ENCODE measurements around the gene PRUNE2. TPM values are rescaled to one million over a fixed set of nuclear protein-coding genes. Genes with fewer than 3 reads are reported as not detected.

Gene PRUNE2
- polyA plus RNA-seq, 1 of the 3 experiments (the other 2 are of a cell fraction), result 13.0 TPM

DNA sequence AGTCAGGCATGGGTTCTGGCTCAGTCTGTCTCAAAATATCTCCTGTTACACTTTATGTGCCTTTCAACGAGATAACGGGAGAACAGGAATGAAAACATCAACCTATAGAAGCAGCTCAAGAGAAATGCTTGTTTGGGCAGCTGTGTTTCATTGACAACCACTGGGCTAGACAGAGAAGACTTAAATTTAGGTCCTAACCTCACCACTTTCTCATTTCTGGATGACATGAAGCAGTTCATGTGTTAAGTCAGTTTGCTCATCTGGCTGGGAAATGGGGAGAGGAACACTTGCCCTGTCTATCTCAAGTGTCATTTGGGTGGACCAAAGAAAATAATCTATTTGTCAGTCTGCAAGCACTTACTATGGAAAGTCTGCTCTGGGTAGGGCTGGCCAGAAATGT is 208.4 kb downstream of the PRUNE2 start (continued):
- TF ChIP-seq IRF3 (IDR thresholded peaks at IDR 0.05; ENCODE audit: low read depth, low read length) (no peak), SMC3 (IDR thresholded peaks at IDR 0.05; ENCODE audit: low read depth, low read length) (no peak), CHD2 (IDR thresholded peaks at IDR 0.05; ENCODE audit: low read length, partially characterized antibody) (no peak), ELF1 (IDR thresholded peaks at IDR 0.05) (no peak)

- ChIA-PET CTCF (no interaction called here), POLR2A (no interaction called here)
- Histone ChIP-seq H2AFZ (ENCODE audit: low read depth) (no peak overlapping the region), H3K9me2 (no peaks in the 10 kb centered on the region), H3K4me2 (no peak overlapping the region), H3K36me3 (replicated peaks in 1 of 2; ENCODE audit: control insufficient read depth in 1 of 2, insufficient read depth in 2 of 2, low read length in 1 of 2) (no peaks in the 10 kb centered on the region), H3F3A (replicated peaks; ENCODE audit: insufficient read depth) (peaks cover 18% of the 10 kb centered on the region), H3K79me2 (ENCODE audit: insufficient read depth) (no peaks in the 10 kb centered on the region), H4K20me1 (ENCODE audit: insufficient read depth) (no peaks in the 10 kb centered on the region), H3K9me3 (no peaks in the 10 kb centered on the region), H3K9ac (no peak overlapping the region), H3K4me1 (ENCODE audit: control insufficient read depth in 1 of 2, insufficient read depth in 2 of 2, low read depth in 1 of 2, low read length in 1 of 2) (peaks cover 0 to 22% of the 10 kb centered on the region in 2 experiments; a peak in 2 of 4 replicates), H3K27ac (ENCODE audit: low read depth in 2 of 2, low read length in 1 of 2) (no peak overlapping the region), H3K4me3 (ENCODE audit: low read depth in 2 of 2, low read length in 1 of 2) (no peak overlapping the region), H3K27me3 (ENCODE audit: insufficient read depth) (no peaks in the 10 kb centered on the region)
- WGBS (ENCODE audit: low lambda C conversion rate), result 10% methylated on average over 5 of the region's 5 CpGs
- TF ChIP-seq REST (IDR thresholded peaks at IDR 0.05; ENCODE audit: low read depth, low read length) (no peak), IRF3 (IDR thresholded peaks at IDR 0.05; ENCODE audit: low read depth, low read length) (no peak), RXRA (IDR thresholded peaks at IDR 0.05; ENCODE audit: borderline replicate concordance, low read depth) (no peak), FOXJ3 (CRISPR knock-in tag; IDR thresholded peaks at IDR 0.05) (no peak), JUND (IDR thresholded peaks at IDR 0.05) (no peak), USF1 (IDR thresholded peaks at IDR 0.05; ENCODE audit: borderline replicate concordance, low read depth) (no peak), PBX3 (IDR thresholded peaks at IDR 0.05) (no peak), ELF1 (IDR thresholded peaks at IDR 0.05) (no peak), GATA2 (CRISPR knock-in tag; IDR thresholded peaks at IDR 0.05) (no peak), POLR2AphosphoS5 (IDR thresholded peaks at IDR 0.05; ENCODE audit: low read depth, low read length) (no peak), FOXM1 (IDR thresholded peaks at IDR 0.05; ENCODE audit: low read depth) (no peak), USF2 (IDR thresholded peaks at IDR 0.05; ENCODE audit: borderline replicate concordance, low read depth, low read length) (no peak), GABPA (IDR thresholded peaks at IDR 0.05; ENCODE audit: low read depth) (no peak), MXI1 (IDR thresholded peaks at IDR 0.05; ENCODE audit: low read depth, low read length) (no peak), TAF1 (IDR thresholded peaks at IDR 0.05; ENCODE audit: borderline replicate concordance, low read depth, low read length) (no peak), CHD2 (IDR thresholded peaks at IDR 0.05; ENCODE audit: low read length, partially characterized antibody) (no peak)
- TF ChIP-seq, protein P1, sequence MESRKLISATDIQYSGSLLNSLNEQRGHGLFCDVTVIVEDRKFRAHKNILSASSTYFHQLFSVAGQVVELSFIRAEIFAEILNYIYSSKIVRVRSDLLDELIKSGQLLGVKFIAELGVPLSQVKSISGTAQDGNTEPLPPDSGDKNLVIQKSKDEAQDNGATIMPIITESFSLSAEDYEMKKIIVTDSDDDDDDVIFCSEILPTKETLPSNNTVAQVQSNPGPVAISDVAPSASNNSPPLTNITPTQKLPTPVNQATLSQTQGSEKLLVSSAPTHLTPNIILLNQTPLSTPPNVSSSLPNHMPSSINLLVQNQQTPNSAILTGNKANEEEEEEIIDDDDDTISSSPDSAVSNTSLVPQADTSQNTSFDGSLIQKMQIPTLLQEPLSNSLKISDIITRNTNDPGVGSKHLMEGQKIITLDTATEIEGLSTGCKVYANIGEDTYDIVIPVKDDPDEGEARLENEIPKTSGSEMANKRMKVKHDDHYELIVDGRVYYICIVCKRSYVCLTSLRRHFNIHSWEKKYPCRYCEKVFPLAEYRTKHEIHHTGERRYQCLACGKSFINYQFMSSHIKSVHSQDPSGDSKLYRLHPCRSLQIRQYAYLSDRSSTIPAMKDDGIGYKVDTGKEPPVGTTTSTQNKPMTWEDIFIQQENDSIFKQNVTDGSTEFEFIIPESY (IDR thresholded peaks at IDR 0.05; ENCODE audit: borderline replicate concordance, low read depth), result no peak
- DNase-seq, result no peak
Measured at GRCh38 chr9:76697081-76697480, 208.8 kb downstream of the PRUNE2 start.
